Activated T-helper 1 cell treated with anti-CD3 and anti-CD28 coated beads, Interleukin-12 subunit alpha, Interleukin-12 subunit beta, Interleukin-2, Interleukin-4 antibody, amounts not matched to agents 30 ng/mL and 10 ng/mL and 1 ng/mL, durations not matched to agents 14 hours and 24 hours and 36 hours (primary cell): ENCODE data around the gene FIBP. TPM values are rescaled to one million over a fixed set of nuclear protein-coding genes. Genes with fewer than 3 reads are reported as not detected.

Experiments
- DNase-seq: peaks from one replicate; pipeline ENCODE4 v3.0.0; 2021; ENCODE audit warnings: low spot score
- H3K27ac Mint-ChIP-seq: one replicate; pipeline ENCODE4 v1.8.0; 2021; ENCODE audit warnings: mild to moderate bottlenecking, mixed read lengths
- H3K27me3 Mint-ChIP-seq: one replicate; pipeline ENCODE4 v1.8.0; 2022; ENCODE audit warnings: mild to moderate bottlenecking, moderate library complexity, mixed read lengths; ENCODE audit not compliant: insufficient read depth
- H3K36me3 Mint-ChIP-seq: one replicate; pipeline ENCODE4 v1.8.0; 2021; ENCODE audit warnings: low read depth, mixed read lengths
- H3K4me1 Mint-ChIP-seq: one replicate; pipeline ENCODE4 v1.8.0; 2021; ENCODE audit warnings: low read depth, mixed read lengths
- H3K4me3 Mint-ChIP-seq: one replicate; pipeline ENCODE4 v1.8.0; 2021; ENCODE audit warnings: mild to moderate bottlenecking, moderate library complexity, mixed read lengths
- H3K9me3 Mint-ChIP-seq: one replicate; pipeline ENCODE4 v1.8.0; 2021; ENCODE audit warnings: mixed read lengths
- intact Hi-C: fragments of 100-400 bp; cut with micrococcal nuclease; formaldehyde crosslinking; loops from one replicate; pipeline ENCODE4 v1.15.1; 2024
- total RNA-seq: library from RNA; stranded (reverse); gene quantifications from 2 replicates; pipeline ENCODE4 v1.2.3, GENCODE V29; 2022

FIBP gene
- total RNA-seq, 1 donor from 2014 or later = 93.2 TPM

DNA sequence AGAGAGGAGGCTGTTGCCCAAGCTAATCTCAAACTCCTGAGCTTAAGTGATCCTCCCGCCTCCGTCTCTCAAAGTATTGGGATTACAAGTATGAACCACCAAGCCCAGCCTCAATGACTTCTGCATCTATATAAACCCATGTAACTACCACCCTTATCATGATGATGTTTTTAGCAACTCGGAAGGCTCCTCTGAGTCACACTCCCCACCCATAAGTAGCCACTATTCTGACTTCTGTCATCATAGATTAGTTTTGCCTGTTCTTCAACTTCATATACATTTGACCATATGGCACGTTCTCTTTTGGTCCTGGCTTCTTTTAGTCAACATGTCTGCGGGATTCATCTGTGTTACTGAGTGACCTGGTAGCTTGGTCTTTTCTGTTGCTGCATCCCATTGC lies 18.3 kb upstream of the FIBP start:
- no peaks in the 10 kb centered on the region for H3K36me3 Mint-ChIP-seq
- DNase-seq = no peak
- no peaks in the 10 kb centered on the region for H3K9me3 Mint-ChIP-seq
- intact Hi-C loops = no loop called here
- H3K27ac Mint-ChIP-seq = no peak overlapping the region
- H3K4me3 Mint-ChIP-seq = no peak overlapping the region
- peaks cover 25% of the 10 kb centered on the region for H3K27me3 Mint-ChIP-seq
- H3K4me1 Mint-ChIP-seq = peaks cover 14% of the 10 kb centered on the region

DNA sequence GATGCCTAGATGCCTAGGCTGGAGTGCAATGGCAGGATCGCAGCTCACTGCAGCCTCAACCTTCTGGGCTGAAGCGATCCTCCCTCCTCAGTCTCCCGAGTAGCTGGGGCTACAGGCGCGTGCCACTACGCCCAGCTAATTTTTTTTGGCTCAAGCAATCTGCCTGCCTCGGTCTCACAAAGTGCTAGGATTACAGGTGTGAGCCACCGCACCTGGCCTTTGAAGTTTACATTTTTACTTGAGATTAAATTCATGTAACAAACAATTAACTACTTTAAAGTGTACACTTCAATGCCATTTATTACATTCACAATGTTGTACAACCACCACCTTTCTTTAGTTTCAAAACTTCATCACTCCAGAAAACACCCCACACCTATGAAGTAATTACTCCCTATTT lies 15.4 kb upstream of the FIBP start:
- Mint-ChIP-seq H3K27ac (no peak overlapping the region), H3K36me3 (no peaks in the 10 kb centered on the region), H3K9me3 (no peaks in the 10 kb centered on the region), H3K4me3 (no peak overlapping the region), H3K27me3 (peaks cover 22% of the 10 kb centered on the region), H3K4me1 (peaks cover 6% of the 10 kb centered on the region)
- intact Hi-C loops = no loop called here
- DNase-seq = no peak

DNA sequence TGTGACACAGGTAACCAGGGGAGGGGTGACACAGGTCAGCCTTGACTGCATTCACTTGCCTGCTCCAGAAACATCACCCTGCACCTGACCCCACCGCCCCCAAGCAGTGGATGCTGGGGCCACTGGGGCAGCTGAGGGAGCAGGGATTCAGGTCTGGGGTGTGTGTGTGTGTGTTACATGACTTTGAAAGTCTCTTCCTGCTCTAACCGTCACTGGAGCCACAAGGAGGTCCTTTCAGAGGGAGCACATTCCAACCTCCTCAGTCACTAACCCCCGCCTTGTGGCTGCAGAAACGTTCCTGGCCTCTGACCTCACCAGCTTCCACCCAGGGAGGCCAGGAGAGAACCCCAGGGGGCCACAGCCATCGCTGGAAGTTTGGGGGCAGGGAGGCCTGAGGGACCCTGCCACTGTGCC lies 14.8 kb upstream of the FIBP start:
- H3K4me1 Mint-ChIP-seq = peaks cover 6% of the 10 kb centered on the region
- no peak overlapping the region for H3K27ac Mint-ChIP-seq
- DNase-seq = no peak
- H3K4me3 Mint-ChIP-seq = no peak overlapping the region
- H3K36me3 Mint-ChIP-seq = no peaks in the 10 kb centered on the region
- H3K27me3 Mint-ChIP-seq = peaks cover 22% of the 10 kb centered on the region
- H3K9me3 Mint-ChIP-seq = no peaks in the 10 kb centered on the region
- intact Hi-C loops = no loop called here

DNA sequence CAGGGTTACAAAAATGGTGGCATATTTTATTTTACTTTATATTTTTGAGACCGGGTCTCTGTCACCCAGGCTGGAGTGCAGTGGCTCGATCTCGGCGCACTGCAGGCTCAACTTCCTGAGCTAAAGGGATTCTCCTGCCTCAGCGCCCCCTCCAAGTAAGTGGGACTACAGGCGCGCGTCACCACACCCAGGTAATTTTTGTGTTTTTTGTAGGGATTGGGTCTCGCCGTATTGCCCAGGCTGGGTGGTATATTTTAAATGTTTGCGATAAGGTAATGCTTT lies 12.6 kb upstream of the FIBP start:
- Mint-ChIP-seq H3K27ac (peak overlapping the region; percentile 67), H3K27me3 (peaks cover 11% of the 10 kb centered on the region), H3K4me1 (peaks cover 18% of the 10 kb centered on the region), H3K36me3 (peaks cover 13% of the 10 kb centered on the region), H3K4me3 (peak overlapping the region; percentile 68), H3K9me3 (no peaks in the 10 kb centered on the region)
- DNase-seq = no peak
- intact Hi-C loops = loop anchor here (1.0 to 2.0 kb wide), 6 partner anchors 11 to 101 kb away; partner anchors contain the start of genes BANF1, C11orf68, CCDC85B and CFL1

DNA sequence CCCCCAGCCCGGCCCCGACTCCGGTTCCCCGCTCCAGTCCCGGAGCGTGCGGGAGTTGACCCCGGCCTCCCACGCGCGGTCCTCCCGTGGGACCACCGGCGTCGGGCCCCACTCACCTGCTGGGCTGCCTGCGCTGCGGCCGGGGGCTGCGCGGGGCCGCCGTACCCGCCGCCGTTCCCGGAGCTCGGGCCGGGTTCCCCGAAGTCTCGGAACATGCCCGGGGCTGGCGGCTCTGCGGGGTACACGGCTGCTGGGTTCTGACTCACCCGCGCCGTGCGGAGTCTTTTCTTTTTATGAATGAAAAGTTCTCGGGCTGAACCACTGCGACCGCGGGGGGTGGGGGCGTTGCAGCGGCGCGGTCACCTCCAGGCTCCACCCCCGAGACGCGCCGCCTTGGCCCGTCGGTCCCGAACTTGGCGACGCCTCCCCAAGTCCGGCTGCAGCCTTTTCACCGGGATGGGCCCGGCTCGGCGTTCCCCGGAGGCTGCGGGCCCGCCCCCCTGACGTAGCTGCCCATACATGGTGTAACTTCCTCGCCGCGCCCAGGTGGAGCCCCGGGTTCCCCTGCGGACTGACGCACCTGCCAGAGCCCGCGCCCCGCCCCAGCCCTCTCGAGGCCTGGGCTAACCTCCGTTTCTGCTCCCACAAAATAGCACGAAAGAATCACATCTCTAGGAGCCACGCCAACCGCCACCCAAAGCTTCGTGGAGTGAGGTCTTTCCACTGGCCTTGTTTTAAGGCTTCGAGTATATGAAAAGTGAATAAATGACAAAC lies 12.0 kb upstream of the FIBP start, which contains the start of gene FOSL1:
TSS of gene FOSL1 (minus strand) at position 264 of the 774 bp plus-strand sequence. CDS start at position 215, 49 bp downstream.
- H3K4me3 Mint-ChIP-seq = peak within 1 kb of the TSS; percentile 82
- intact Hi-C loops = loop anchor here (1.0 to 2.0 kb wide), 6 partner anchors 10 to 102 kb away; partner anchors contain the start of genes BANF1, C11orf68, CCDC85B and CFL1
- peak; percentile 89 for DNase-seq
- H3K27ac Mint-ChIP-seq = peak within 1 kb of the TSS; percentile 67
- peaks cover 9% of the 10 kb centered on the region for H3K27me3 Mint-ChIP-seq
- H3K36me3 Mint-ChIP-seq = peaks cover 17% of the 10 kb centered on the region
- H3K4me1 Mint-ChIP-seq = peaks cover 23% of the 10 kb centered on the region
- no peaks in the 10 kb centered on the region for H3K9me3 Mint-ChIP-seq

DNA sequence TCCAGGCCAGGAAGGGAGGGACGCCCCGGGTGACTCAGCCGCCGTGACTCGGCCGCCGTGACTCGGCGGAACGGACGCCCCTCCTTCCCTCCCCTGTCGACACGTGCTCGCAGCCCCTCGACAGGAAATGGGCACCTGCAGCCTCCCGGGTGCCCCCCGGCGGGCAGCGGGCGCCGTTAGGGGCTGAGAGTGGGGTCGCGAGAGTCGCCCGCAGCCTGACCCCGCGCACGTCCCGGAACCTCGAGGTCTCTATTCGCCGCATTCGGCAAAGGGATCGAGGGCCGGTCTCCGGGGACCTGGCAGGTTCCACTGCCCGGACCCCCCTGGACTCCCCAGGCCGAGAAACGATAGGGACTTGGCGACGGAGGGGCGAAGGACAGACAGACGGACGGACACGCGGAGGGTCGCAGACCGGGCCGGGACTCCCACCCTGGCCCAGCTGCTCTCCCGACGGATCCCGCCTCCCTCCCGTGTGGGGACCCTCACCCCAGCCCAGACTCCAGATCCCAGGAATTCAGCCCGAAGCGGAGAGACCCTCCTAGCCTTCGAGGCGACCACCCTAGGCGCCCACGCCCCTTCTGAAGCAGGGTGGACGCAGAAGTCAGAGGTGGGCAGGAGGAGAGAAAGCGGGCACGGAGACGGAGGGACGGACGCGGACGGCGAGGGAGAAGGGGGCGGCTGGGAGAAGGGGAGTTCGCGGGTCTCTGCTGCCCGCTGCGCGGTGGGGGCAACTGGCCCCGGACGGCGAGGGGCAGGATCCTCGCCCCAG lies 11.3 kb upstream of the FIBP start:
- intact Hi-C loops = loop anchor here (1.0 to 2.0 kb wide), 6 partner anchors 9 to 103 kb away; partner anchors contain the start of genes BANF1, C11orf68, CCDC85B and CFL1
- peaks cover 20% of the 10 kb centered on the region for H3K36me3 Mint-ChIP-seq
- peaks cover 8% of the 10 kb centered on the region for H3K27me3 Mint-ChIP-seq
- DNase-seq = peak; percentile 57
- H3K27ac Mint-ChIP-seq = peak overlapping the region; percentile 58
- peaks cover 26% of the 10 kb centered on the region for H3K4me1 Mint-ChIP-seq
- H3K9me3 Mint-ChIP-seq = no peaks in the 10 kb centered on the region
- peak overlapping the region; percentile 82 for H3K4me3 Mint-ChIP-seq

DNA sequence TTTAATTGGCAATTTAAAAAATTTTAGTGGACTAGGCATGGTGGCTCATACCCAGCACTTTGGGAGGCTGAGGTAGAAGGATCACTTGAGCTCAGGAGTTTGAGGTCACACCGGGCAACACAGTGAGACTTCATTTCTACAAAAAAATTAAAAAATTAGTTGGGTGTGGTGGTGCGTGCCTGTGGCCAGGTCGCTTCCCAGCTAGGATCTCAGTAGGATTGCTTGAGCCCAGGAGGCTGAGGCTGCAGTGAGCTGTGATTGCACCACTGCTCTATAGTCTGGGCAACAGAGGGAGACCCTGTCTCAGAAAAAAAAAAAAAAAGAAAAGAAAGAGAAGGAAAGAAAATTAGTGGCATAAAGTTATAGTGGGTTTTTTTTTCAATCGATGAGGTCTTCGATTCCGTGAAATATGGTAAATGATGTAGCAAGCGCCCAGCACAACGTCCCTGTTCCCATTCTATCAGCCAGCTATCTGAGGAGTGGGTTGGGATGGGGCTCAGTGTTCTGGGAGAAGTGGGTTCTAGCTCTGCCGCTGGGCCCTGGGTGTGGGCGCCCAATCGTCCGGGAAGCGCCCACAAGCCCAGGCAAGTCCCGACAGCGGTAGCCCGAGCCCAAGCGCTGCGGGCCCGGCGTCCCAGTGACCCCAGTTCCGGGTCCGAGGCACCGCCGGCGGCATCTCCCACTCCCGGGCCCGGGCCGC lies 10.5 kb upstream of the FIBP start:
- intact Hi-C loops = no loop called here
- H3K27ac Mint-ChIP-seq = peak overlapping the region; percentile 82
- peaks cover 23% of the 10 kb centered on the region for H3K36me3 Mint-ChIP-seq
- no peaks in the 10 kb centered on the region for H3K9me3 Mint-ChIP-seq
- H3K4me3 Mint-ChIP-seq = peak overlapping the region; percentile 84
- H3K27me3 Mint-ChIP-seq = peaks cover 4% of the 10 kb centered on the region
- DNase-seq = no peak
- H3K4me1 Mint-ChIP-seq = peaks cover 33% of the 10 kb centered on the region

DNA sequence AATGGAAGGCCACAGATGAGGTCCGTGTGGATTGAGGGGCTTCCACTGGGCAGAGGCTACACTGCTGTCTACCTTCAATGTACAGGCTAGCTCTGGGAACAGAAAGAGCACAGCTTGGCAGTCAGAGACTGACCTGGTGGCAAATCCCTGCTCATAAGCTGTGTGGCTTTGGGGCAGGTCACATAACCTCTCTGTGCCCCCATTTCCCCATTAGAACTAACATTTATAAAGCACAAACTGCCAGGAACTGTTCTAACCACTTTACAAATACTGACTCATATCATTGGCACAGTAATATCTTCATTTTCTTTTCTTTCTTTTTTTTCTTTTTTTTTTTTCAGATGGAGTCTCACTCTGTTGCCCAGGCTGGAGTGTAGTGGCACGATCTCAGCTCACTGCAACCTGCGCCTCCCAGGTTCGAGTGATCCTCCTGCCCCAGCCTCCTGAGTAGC lies 8.8 kb upstream of the FIBP start:
- Mint-ChIP-seq H3K27ac (no peak overlapping the region), H3K27me3 (no peaks in the 10 kb centered on the region), H3K36me3 (peaks cover 31% of the 10 kb centered on the region), H3K4me3 (peak overlapping the region; percentile 67), H3K4me1 (peaks cover 45% of the 10 kb centered on the region), H3K9me3 (no peaks in the 10 kb centered on the region)
- no peak for DNase-seq
- intact Hi-C loops = no loop called here

DNA sequence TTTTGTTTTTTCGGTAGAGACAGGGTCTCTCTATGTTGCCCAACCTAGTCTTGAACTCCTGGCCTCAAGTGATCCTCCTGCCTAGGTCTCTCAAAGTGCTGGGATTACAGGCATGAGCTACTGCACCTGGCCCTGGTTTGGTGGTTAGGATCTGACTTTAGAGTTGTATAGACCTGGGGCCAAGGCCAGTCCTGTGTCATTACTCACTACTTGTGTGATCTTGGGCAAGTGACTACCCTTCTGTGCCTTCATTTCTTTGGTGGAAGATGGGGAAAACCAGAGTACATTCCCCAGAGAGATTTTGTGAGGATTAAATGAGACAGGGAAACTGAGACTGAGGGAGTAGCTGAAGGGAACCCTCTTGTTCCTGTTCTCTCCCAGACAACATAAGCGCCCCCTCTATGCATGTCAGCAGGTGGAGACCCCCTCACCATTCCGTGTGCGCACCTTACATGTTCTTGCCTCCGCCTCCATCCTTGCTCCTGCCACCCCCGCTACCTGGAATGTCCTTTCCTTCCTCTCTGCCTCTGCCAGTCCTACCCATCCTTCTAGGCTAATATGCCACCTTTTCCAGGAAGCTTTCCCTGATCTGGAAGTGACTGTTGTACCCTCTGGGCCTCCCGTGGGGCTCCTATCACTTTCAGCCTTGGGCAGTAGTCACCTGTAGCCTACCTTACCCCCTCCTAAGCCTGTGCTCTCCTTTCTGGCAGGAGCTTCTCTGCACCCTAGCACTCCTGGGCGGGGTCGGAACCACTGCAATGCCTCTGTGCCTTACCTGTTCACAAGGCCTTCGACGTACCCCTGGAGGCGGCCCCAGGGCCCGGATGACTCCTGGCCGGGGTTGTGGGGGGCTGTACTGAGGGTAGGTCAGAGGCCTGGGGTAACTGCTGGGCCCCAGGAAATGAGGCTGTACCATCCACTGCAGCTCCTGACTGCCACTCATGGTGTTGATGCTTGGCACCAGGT lies 8.0 kb upstream of the FIBP start:
- no peak for DNase-seq
- H3K9me3 Mint-ChIP-seq = no peaks in the 10 kb centered on the region
- no peaks in the 10 kb centered on the region for H3K27me3 Mint-ChIP-seq
- intact Hi-C loops = no loop called here
- H3K4me3 Mint-ChIP-seq = no peak overlapping the region
- peak overlapping the region; percentile 43 for H3K27ac Mint-ChIP-seq
- peaks cover 34% of the 10 kb centered on the region for H3K36me3 Mint-ChIP-seq
- peaks cover 44% of the 10 kb centered on the region for H3K4me1 Mint-ChIP-seq

DNA sequence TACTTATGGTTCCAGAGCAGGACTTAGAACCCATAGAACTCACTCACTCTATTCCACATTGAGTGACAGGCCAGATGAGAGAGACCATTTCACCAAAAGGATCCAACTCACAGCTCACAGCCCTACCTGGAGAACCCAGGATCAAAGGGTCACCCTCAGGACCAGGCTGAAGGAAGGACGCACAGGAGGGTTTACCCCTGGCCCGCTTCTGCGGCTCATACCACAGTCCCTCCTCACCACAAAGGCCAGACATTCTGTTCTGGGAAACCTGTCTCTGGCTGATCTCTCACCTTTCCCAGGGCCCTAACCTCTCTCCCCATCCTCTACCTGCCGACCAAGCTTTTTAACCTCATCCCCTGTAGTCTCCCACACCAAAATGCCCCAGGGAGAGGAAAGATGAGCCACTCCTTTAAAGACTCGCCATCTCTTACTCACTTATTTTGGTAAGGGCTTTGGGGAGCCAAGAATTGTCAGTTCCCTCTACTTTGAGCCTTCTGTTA lies 7.3 kb upstream of the FIBP start:
- H3K4me3 Mint-ChIP-seq = peak overlapping the region; percentile 71
- peaks cover 34% of the 10 kb centered on the region for H3K36me3 Mint-ChIP-seq
- no peaks in the 10 kb centered on the region for H3K9me3 Mint-ChIP-seq
- peak overlapping the region; percentile 40 for H3K27ac Mint-ChIP-seq
- peaks cover 44% of the 10 kb centered on the region for H3K4me1 Mint-ChIP-seq
- intact Hi-C loops = no loop called here
- DNase-seq = no peak
- no peaks in the 10 kb centered on the region for H3K27me3 Mint-ChIP-seq

DNA sequence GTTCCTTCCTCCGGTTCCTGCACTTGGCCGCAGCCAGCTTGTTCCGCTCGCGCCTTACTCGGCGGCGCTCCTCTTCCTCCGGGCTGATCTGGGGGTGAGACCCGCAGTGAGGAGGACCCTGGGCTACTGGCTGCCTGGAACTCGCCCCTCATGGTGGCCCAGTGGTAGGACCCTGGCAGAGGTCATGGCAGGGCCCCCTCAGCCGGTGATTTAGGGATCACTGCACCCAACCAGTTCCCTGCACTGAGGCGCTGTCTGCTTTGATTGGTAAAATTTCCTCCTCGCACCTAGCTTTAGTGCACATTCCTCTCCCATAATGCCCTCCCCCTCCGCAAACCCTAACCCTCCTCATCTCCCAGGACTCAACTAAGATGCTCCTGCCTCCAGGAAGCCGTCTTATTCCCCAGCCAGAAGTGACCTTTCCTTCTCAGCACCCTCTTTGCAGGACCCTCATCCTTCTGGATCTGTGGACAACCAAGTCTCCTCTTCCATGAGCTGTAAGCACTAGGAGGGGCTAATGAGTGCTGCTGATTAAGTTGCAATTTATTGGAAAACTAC lies 5.8 kb upstream of the FIBP start:
- no peak for DNase-seq
- peak overlapping the region; percentile 85 for H3K4me3 Mint-ChIP-seq
- peaks cover 57% of the 10 kb centered on the region for H3K4me1 Mint-ChIP-seq
- intact Hi-C loops = loop anchor here (5.0 kb wide), 2 partner anchors 158 to 373 kb away; partner anchors contain the start of genes RAB1B and SF3B2
- no peaks in the 10 kb centered on the region for H3K27me3 Mint-ChIP-seq
- peaks cover 34% of the 10 kb centered on the region for H3K36me3 Mint-ChIP-seq
- H3K9me3 Mint-ChIP-seq = no peaks in the 10 kb centered on the region
- H3K27ac Mint-ChIP-seq = peak overlapping the region; percentile 84
